H7 (cell line): ENCODE data around the gene CCDC12. TPM values are rescaled to one million over a fixed set of nuclear protein-coding genes. Genes with fewer than 3 reads are reported as not detected.

Source experiments
- DNase-seq: peaks from one replicate; pipeline ENCODE4 v3.0.0; 2012
- H3K27me3 ChIP-seq: 2 replicates; pipeline ENCODE4 v1.6.0; 2011; ENCODE audit warnings: mild to moderate bottlenecking, low read length; ENCODE audit not compliant: control insufficient read depth, insufficient read depth
- H3K36me3 ChIP-seq: replicated peaks from 2 replicates; pipeline ENCODE4 v1.5.1; 2011; ENCODE audit warnings: low read length; ENCODE audit not compliant: control insufficient read depth, insufficient read depth
- H3K4me3 ChIP-seq: 2 replicates; pipeline ENCODE4 v1.5.1; 2011; ENCODE audit warnings: low read depth, mild to moderate bottlenecking, control low read depth, low read length, moderate library complexity; ENCODE audit not compliant: insufficient read depth
- total RNA-seq: library from RNA; depleted of rRNA; stranded (reverse); fragments of >200 nt; shearing (Covaris generic); gene quantifications from 2 replicates; pipeline ENCODE4 v1.2.3, GENCODE V29; 2014

CCDC12 gene
- total RNA-seq, 1 experiment from 2014 or later, result 40.0 TPM

GRCh38 chr3:46994801-46995731, 18.5 kb upstream of the CCDC12 start:
- Histone ChIP-seq H3K36me3 (peaks cover 6% of the 10 kb centered on the region), H3K4me3 (no peak overlapping the region), H3K27me3 (no peaks in the 10 kb centered on the region)
- DNase-seq, result peak; percentile 38

- H3K4me3 ChIP-seq, result no peak overlapping the region
- H3K36me3 ChIP-seq, result peaks cover 2% of the 10 kb centered on the region; the same call in 1 of the 2 replicates
- H3K27me3 ChIP-seq, result no peaks in the 10 kb centered on the region
- no peak for DNase-seq
Observed at GRCh38 chr3:46993986-46994385, 17.4 kb upstream of the CCDC12 start.

- no peak for DNase-seq
- peaks cover 2% of the 10 kb centered on the region; the same call in 1 of the 2 replicates for H3K36me3 ChIP-seq
- no peaks in the 10 kb centered on the region for H3K27me3 ChIP-seq
- no peak overlapping the region for H3K4me3 ChIP-seq
Observed at GRCh38 chr3:46993292-46993691, 16.7 kb upstream of the CCDC12 start.

GRCh38 chr3:46992231-46992630, 15.7 kb upstream of the CCDC12 start:
- H3K4me3 ChIP-seq, result no peak overlapping the region
- peaks cover 2% of the 10 kb centered on the region; the same call in 1 of the 2 replicates for H3K36me3 ChIP-seq
- no peak for DNase-seq

GRCh38 chr3:46991406-46992165, 15.0 kb upstream of the CCDC12 start:
- no peaks in the 10 kb centered on the region for H3K27me3 ChIP-seq
- H3K36me3 ChIP-seq, result peaks cover 2% of the 10 kb centered on the region; the same call in 1 of the 2 replicates
- H3K4me3 ChIP-seq, result no peak overlapping the region
- DNase-seq, result no peak

More at GRCh38 chr3:46992231-46992630, 15.7 kb upstream of the CCDC12 start:
- H3K27me3 ChIP-seq, result no peaks in the 10 kb centered on the region

- DNase-seq, result no peak
- Histone ChIP-seq H3K36me3 (peaks cover 2% of the 10 kb centered on the region; the same call in 1 of the 2 replicates), H3K27me3 (no peaks in the 10 kb centered on the region), H3K4me3 (no peak overlapping the region)
Observed at GRCh38 chr3:46990573-46991374, 14.2 kb upstream of the CCDC12 start.

GRCh38 chr3:46989146-46989810, 12.7 kb upstream of the CCDC12 start:
- DNase-seq, result peak; percentile 84
- Histone ChIP-seq H3K4me3 (no peak overlapping the region), H3K36me3 (peaks cover under 1% of the 10 kb centered on the region; the same call in 1 of the 2 replicates), H3K27me3 (no peaks in the 10 kb centered on the region)

- Histone ChIP-seq H3K27me3 (no peaks in the 10 kb centered on the region), H3K36me3 (no peaks in the 10 kb centered on the region; the same call in 1 of the 2 replicates)
- DNase-seq, result no peak
Observed at GRCh38 chr3:46988616-46989015, 12.1 kb upstream of the CCDC12 start.

GRCh38 chr3:46987743-46988401, 11.3 kb upstream of the CCDC12 start:
- DNase-seq, result peak; percentile 92

More at GRCh38 chr3:46988616-46989015, 12.1 kb upstream of the CCDC12 start:
- no peak overlapping the region for H3K4me3 ChIP-seq

GRCh38 chr3:46987319-46987742, 10.8 kb upstream of the CCDC12 start:
- H3K27me3 ChIP-seq, result no peaks in the 10 kb centered on the region
- no peaks in the 10 kb centered on the region; the same call in 1 of the 2 replicates for H3K36me3 ChIP-seq
- DNase-seq, result peak; percentile 77
- H3K4me3 ChIP-seq, result peak overlapping the region; percentile 12; the same call in 1 of the 2 replicates

More at GRCh38 chr3:46987743-46988401, 11.3 kb upstream of the CCDC12 start:
- H3K27me3 ChIP-seq, result no peaks in the 10 kb centered on the region
- peak overlapping the region; percentile 12; the same call in 1 of the 2 replicates for H3K4me3 ChIP-seq
- no peaks in the 10 kb centered on the region; the same call in 1 of the 2 replicates for H3K36me3 ChIP-seq

- Histone ChIP-seq H3K36me3 (no peaks in the 10 kb centered on the region; the same call in 1 of the 2 replicates), H3K27me3 (no peaks in the 10 kb centered on the region), H3K4me3 (no peak overlapping the region)
- DNase-seq, result no peak
Observed at GRCh38 chr3:46986782-46987310, 10.3 kb upstream of the CCDC12 start.

GRCh38 chr3:46986055-46986730, 9.6 kb upstream of the CCDC12 start:
- no peak overlapping the region for H3K4me3 ChIP-seq
- no peaks in the 10 kb centered on the region for H3K27me3 ChIP-seq
- DNase-seq, result no peak
- H3K36me3 ChIP-seq, result no peaks in the 10 kb centered on the region; the same call in 1 of the 2 replicates
